ENCODE data around the gene ODF2. TPM values are rescaled to one million over a fixed set of nuclear protein-coding genes. Genes with fewer than 3 reads are reported as not detected.

Gene ODF2
- total RNA-seq, 1 experiment from 2014 or later, result 55.7 TPM

DNA sequence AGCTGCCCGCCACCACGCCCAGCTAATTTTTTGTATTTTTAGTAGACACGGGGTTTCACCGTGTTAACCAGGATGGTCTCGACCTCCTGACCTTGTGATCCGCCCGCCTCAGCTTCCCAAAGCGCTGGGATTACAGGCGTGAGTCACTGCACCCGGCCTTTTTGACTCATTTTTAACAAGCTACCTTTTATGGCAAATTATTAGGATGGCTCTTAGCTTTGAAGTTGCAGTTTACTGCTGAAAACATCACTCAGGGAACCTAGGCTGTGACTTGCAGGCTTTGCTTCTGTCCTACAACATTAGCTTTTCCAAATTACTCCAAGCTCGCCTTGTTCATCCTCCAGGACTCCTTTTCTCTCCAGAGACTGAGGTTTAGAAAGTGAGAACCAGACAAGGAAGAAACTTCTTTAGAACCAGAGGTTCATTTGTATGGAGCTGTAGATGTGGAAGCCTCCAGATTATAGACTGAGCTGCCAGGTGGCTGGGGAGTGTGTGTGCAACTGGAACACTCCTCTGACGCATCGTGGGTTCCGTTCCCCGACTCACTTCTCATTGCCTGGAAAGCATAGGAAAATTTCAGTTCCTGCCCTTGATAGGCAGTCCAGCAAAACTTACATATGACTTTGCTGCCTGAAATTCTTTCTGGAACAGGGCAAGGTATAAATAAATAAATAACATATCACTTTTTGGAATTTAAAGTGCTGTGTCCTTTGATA, 72.8 kb downstream of the ODF2 start:
- DNase-seq (ENCODE audit: low spot score), result peak; percentile 72

DNA sequence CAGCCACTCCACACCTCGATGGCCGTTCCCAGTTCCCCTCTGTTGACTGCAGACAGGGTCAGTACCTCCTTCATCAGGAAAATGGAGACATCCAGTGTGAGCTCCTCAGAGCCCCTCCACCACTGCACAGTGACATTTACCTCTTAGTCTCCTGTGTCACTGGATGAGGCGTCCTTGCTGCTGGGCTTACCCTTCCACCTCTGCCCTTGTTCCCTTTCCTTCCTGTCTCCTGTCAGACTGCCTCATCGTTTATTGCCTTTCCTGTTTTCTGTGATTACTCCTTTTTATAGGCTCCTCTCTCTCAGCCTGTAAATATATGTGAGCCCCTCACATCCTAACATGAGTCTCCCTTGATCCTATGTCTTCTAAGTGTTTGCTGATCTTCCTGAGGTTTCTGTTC, 73.4 kb downstream of the ODF2 start:
- DNase-seq (ENCODE audit: low spot score), result peak; percentile 6

DNA sequence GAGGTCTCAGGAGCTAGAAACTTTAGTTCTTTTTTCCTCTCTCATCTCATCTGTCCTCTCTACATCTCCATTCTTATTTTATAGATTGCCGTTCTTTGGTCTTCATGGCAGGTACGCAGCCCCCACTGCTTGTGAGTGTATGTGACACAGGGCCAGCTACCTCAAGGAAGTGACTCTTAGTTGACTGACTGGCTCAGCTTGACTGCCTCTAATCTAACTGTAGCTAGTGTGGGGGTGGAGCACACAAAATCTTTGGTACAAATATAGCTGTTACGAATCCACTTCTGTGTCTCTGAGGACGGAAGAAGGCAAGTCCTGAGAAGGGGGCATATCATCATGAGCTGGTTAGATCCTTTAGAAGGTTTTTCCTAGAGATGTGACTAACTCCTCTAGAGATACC, 76.8 kb downstream of the ODF2 start:
- no peak for DNase-seq (ENCODE audit: low spot score)

DNA sequence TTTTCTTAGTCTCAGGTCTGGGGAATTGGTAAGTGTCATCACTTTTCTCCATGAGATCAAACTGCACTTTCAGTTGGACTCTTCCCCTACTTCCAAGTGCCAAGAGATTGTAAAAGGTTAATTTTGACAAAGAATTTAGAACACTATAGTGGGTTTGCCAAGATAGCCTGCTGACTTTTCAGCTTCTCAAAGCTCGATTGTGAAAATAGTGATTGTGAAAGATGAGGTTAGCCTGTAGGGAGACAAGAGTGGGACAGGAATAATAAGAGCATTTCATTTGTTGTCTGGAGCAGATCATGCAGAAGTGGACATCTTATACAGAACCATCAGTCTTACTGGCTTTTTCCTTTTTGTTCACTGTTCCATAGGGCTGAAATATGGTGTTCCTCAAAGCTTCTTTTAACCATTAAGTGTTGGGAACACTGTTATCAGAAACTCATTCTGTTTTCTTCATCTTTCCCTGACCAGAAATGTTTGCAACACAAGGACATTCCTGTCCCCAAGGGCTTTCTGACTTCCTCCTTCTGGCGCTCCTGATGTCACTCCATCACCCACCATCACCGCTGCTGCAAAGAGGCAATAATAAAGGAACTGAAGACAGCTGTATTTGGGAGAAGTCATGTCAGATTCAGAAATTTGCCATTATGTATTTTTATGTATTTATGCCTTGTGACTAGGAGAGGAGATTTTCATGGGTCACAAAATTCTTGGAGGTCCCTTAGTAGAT, 85.0 kb downstream of the ODF2 start:
- no peak for DNase-seq (ENCODE audit: low spot score)

DNA sequence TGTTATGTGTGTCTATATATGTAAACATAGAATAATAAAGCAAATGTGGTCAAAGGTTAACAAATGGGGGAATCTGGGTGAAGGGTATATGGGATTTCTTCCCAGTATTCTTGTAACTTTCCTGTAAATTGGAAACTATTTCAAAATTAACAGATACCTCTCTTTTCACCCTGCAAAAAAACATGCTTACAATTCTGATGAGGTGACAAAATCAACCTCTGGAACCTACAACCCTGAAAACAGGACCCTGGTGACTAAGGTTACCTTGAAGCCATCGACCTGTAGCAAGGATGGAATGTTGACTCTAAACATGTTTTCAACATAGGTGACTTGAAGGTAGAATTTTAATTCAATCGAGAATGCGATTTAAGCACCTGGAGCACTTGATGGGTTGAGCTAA, 90.7 kb downstream of the ODF2 start:
- no peak for DNase-seq (ENCODE audit: low spot score)

DNA sequence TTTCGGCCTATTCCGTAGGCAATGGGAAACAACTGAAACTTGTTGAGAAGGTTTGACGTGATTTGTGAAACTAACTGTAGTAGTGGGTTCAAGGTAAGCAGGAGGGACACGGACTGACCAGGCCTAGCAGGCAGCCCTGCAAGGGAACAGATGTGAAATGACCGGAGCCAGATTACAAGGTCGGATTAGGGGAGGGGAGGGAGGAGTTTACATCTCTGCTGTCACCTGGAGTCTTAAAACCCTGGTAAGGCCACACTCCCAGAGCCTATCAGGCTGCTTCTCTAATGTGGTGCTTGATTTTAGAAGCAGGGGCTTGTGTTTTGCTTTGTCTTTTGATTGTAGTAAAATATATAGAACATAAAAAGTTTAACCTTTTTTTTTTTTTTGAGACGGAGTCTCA, 93.1 kb downstream of the ODF2 start:
- no peak for DNase-seq (ENCODE audit: low spot score)

GRCh38 chr9:128550226-128550625, 94.4 kb downstream of the ODF2 start:
- DNase-seq (ENCODE audit: low spot score), result no peak

Other genes with a start within 250 kb of the ODF2 start
- gene GOLGA2, start 180.0 kb upstream of the ODF2 start, total RNA-seq (2014; rRNA removed; shearing (Covaris generic)), result 118 and 155 TPM in 2 replicates
- 110 and 118 TPM in 2 replicates for gene SWI5, start 179.7 kb upstream of the ODF2 start, total RNA-seq (2014; rRNA removed; shearing (Covaris generic))
- gene TRUB2, start 133.6 kb upstream of the ODF2 start, total RNA-seq (2014; rRNA removed; shearing (Covaris generic)), result 28.8 and 30.5 TPM in 2 replicates
- gene COQ4, start 133.2 kb upstream of the ODF2 start, total RNA-seq (2014; rRNA removed; shearing (Covaris generic)), result 68.4 and 70.0 TPM in 2 replicates
- 50.1 and 51.6 TPM in 2 replicates for gene SLC27A4, start 115.5 kb upstream of the ODF2 start, total RNA-seq (2014; rRNA removed; shearing (Covaris generic))
- gene URM1, start 84.6 kb upstream of the ODF2 start, total RNA-seq (2014; rRNA removed; shearing (Covaris generic)), result 105 and 125 TPM in 2 replicates
- gene CERCAM, start 35.1 kb upstream of the ODF2 start, total RNA-seq (2014; rRNA removed; shearing (Covaris generic)), result 60.3 and 64.0 TPM in 2 replicates
- 97.5 and 101 TPM in 2 replicates for gene GLE1, start 48.7 kb downstream of the ODF2 start, total RNA-seq (2014; rRNA removed; shearing (Covaris generic))
- gene SPTAN1, start 96.6 kb downstream of the ODF2 start, total RNA-seq (2014; rRNA removed; shearing (Covaris generic)), result 411 and 440 TPM in 2 replicates
- 239 and 244 TPM in 2 replicates for gene DYNC2I2, start 200.8 kb downstream of the ODF2 start, total RNA-seq (2014; rRNA removed; shearing (Covaris generic))
- 1,187 and 1,647 TPM in 2 replicates for gene SET, start 233.2 kb downstream of the ODF2 start, total RNA-seq (2014; rRNA removed; shearing (Covaris generic))
- gene PKN3, start 246.5 kb downstream of the ODF2 start, total RNA-seq (2014; rRNA removed; shearing (Covaris generic)), result 16.6 and 18.1 TPM in 2 replicates

Data from A172 (cell line).